ENCODE measurements around the gene BCL11B.

DNA sequence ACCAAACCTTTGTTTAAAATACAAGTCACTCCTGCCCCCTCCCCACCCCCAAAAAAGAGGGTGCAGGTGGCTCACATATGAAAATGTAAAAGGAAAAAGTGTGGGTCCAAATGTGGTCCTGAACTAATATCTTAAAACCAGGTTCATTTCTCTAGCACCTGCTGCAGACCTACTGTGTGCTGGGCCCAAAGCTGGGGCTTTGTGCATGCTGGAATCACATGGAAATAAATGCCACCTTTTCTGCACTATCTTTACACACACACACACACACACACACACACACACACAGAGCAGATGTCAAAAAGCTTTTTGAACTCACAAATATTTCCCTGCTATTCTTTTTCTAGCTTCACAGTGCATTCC lies 3.2 kb upstream of the BCL11B start:
- no peak for TF ChIP-seq EZH2 (IDR thresholded peaks at IDR 0.05; ENCODE audit: borderline replicate concordance, insufficient read depth, low read depth, low read length, poor library complexity, severe bottlenecking)
- TF ChIP-seq, protein P1, sequence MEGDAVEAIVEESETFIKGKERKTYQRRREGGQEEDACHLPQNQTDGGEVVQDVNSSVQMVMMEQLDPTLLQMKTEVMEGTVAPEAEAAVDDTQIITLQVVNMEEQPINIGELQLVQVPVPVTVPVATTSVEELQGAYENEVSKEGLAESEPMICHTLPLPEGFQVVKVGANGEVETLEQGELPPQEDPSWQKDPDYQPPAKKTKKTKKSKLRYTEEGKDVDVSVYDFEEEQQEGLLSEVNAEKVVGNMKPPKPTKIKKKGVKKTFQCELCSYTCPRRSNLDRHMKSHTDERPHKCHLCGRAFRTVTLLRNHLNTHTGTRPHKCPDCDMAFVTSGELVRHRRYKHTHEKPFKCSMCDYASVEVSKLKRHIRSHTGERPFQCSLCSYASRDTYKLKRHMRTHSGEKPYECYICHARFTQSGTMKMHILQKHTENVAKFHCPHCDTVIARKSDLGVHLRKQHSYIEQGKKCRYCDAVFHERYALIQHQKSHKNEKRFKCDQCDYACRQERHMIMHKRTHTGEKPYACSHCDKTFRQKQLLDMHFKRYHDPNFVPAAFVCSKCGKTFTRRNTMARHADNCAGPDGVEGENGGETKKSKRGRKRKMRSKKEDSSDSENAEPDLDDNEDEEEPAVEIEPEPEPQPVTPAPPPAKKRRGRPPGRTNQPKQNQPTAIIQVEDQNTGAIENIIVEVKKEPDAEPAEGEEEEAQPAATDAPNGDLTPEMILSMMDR (IDR thresholded peaks at IDR 0.05) = no peak
